ENCODE results near the gene LIPC.

LIPC gene

GRCh38 chr15:58522865-58523264, 91.1 kb downstream of the LIPC start:
- no peak for DNase-seq (ENCODE audit: low read depth, low spot score)

GRCh38 chr15:58523634-58524033, 91.8 kb downstream of the LIPC start:
- no peak for TF ChIP-seq CTCF (IDR thresholded peaks at IDR 0.05; ENCODE audit: low read depth, low read length)
- DNase-seq (ENCODE audit: low read depth, low spot score) = no peak
- in situ Hi-C loops (cut with HindIII; ENCODE audit: low sequenced_read_pairs) = no loop called here

More at GRCh38 chr15:58522865-58523264, 91.1 kb downstream of the LIPC start:
- TF ChIP-seq CTCF (IDR thresholded peaks at IDR 0.05; ENCODE audit: low read depth, low read length) = no peak
- in situ Hi-C loops (cut with HindIII; ENCODE audit: low sequenced_read_pairs) = no loop called here
- H3K4me3 ChIP-seq (ENCODE audit: low read depth, low read length) = no peak overlapping the region

GRCh38 chr15:58524247-58524646, 92.5 kb downstream of the LIPC start:
- TF ChIP-seq CTCF (IDR thresholded peaks at IDR 0.05; ENCODE audit: low read depth, low read length) = no peak
- DNase-seq (ENCODE audit: low read depth, low spot score) = no peak
- no peak overlapping the region for H3K4me3 ChIP-seq (ENCODE audit: low read depth, low read length)
- in situ Hi-C loops (cut with HindIII; ENCODE audit: low sequenced_read_pairs) = no loop called here

More at GRCh38 chr15:58523634-58524033, 91.8 kb downstream of the LIPC start:
- H3K4me3 ChIP-seq (ENCODE audit: low read depth, low read length) = no peak overlapping the region

GRCh38 chr15:58525991-58526421, 94.2 kb downstream of the LIPC start:
- DNase-seq (ENCODE audit: low read depth, low spot score) = no peak
- H3K4me3 ChIP-seq (ENCODE audit: low read depth, low read length) = no peak overlapping the region
- TF ChIP-seq CTCF (IDR thresholded peaks at IDR 0.05; ENCODE audit: low read depth, low read length) = no peak
- in situ Hi-C loops (cut with HindIII; ENCODE audit: low sequenced_read_pairs) = no loop called here

- TF ChIP-seq CTCF (IDR thresholded peaks at IDR 0.05; ENCODE audit: low read depth, low read length) = no peak
- DNase-seq (ENCODE audit: low read depth, low spot score) = no peak
- in situ Hi-C loops (cut with HindIII; ENCODE audit: low sequenced_read_pairs) = no loop called here
- no peak overlapping the region for H3K4me3 ChIP-seq (ENCODE audit: low read depth, low read length)
Measured at GRCh38 chr15:58526647-58527192, 94.9 kb downstream of the LIPC start.

- in situ Hi-C loops (cut with HindIII; ENCODE audit: low sequenced_read_pairs) = no loop called here
- TF ChIP-seq CTCF (IDR thresholded peaks at IDR 0.05; ENCODE audit: low read depth, low read length) = no peak
- H3K4me3 ChIP-seq (ENCODE audit: low read depth, low read length) = no peak overlapping the region
- DNase-seq (ENCODE audit: low read depth, low spot score) = no peak
Measured at GRCh38 chr15:58527573-58528187, 95.9 kb downstream of the LIPC start.
